HG02840 (cell line): ENCODE data around the gene UCK1.

Source experiments
- ATAC-seq: cut with Tn5 transposase; IDR thresholded peaks from one replicate; pipeline ENCODE4 v1.9.1; 2021; ENCODE audit warnings: mild to moderate bottlenecking, moderate library complexity, moderate number of reproducible peaks; ENCODE audit not compliant: unreplicated experiment, low FRiP score

UCK1 gene

GRCh38 chr9:131478421-131478868 lies 52.6 kb downstream of the UCK1 start:
- ATAC-seq = no peak

DNA sequence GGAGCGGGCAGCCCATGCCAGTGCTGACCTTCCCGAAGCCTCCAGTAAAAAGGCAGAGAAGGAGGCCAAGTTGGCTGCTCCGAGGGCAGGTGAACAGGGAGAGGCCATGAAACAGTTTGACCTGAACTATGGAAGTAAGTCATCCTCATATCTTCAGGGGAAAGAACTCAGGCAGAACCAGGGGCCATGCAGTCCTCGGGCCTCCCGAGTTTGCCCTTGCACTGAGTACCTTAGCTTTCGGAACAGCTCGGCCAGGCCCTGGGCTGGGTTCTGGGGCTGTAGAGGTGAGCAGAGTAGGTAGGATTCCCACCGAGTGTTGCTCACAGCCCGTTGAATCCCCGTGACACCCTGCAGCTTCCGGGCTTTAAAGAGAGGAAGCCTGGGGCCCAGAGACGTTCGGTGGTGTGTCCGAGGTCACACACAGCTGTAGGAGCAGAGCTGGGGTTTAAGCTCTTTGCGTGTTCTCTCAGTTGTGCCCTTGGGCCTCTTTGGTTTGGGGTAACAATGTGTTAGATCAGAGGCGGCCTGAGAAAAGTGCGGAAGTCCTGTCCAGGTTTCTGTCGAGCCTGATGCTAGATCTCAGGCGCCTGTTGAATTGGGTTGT lies 53.1 kb downstream of the UCK1 start:
- no peak for ATAC-seq

GRCh38 chr9:131477367-131477766 lies 53.7 kb downstream of the UCK1 start:
- ATAC-seq = no peak

DNA sequence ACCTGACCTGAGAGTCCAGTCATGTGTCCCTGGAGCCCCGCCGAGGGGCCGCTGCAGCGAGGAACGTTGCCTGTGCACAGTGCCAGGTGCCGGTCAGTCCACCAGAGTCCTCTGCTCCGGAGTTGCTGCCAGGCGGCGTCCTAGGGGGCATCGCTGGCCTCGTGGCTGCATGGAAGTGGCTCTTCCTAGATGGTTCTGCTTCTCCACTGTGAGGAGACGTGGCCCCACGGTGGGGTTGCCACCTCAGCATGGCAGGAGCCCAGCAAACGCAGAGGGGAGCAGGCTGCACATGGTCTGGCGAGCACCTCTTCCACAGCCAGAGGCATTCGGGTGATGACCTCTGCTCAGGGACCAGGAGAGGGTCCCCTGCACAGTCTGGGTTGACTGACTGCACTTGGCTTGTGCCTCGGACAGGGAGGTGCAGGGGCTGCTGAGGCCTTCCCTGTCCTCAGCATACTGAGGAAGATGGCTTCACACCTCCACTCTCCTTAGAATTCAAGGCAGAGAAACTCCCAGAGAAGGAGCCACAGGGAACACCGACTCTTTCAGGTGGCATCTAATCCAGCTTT lies 54.2 kb downstream of the UCK1 start:
- no peak for ATAC-seq

DNA sequence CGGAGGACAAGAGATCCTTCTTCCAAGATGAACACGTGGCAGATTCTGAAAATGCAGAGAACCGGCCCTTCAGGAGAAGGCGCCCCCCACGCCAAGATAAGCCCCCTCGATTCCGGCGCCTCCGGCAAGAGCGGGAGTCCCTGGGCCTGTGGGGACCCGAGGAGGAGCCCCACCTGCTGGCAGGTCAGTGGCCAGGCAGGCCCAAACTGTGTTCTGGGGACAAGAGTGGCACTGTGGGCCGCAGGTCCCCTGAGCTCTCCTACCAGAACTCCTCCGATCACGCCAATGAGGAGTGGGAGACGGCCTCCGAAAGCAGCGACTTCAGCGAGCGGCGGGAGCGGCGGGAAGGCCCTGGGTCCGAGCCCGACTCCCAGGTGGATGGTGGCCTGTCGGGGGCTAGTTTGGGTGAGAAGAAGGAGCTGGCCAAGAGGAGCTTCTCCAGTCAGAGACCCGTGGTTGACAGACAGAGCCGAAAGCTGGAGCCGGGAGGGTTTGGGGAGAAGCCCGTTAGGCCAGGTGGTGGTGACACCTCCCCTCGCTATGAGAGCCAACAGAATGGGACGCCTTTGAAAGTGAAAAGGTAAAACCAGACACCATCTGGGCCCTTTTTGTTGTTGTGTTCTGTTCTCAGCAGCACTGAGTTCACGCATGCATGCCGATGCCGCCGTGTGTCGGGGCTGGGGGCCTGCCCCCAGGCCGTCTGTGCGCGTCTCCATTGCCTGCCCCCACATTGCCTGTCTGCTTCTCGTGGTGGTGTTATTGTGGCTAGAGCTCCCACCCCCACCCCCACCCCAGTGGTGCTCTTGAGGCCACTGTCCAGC lies 54.9 kb downstream of the UCK1 start:
- ATAC-seq = no peak

GRCh38 chr9:131475111-131475955 lies 55.7 kb downstream of the UCK1 start:
- no peak for ATAC-seq

DNA sequence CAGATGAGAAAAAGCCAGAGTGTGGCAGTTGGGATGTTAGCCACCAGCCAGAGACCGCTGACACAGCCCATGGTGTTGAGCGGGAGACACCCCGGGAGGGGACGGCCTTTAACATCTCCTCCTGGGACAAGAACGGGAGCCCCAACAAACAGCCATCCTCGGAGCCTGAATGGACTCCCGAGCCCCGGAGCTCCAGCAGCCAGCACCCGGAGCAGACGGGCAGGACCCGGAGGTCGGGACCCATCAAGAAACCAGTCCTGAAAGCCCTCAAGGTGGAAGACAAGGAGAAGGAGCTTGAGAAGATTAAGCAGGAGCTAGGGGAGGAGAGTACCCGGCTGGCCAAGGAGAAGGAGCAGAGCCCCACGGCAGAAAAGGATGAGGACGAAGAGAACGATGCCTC lies 56.4 kb downstream of the UCK1 start:
- ATAC-seq = no peak

DNA sequence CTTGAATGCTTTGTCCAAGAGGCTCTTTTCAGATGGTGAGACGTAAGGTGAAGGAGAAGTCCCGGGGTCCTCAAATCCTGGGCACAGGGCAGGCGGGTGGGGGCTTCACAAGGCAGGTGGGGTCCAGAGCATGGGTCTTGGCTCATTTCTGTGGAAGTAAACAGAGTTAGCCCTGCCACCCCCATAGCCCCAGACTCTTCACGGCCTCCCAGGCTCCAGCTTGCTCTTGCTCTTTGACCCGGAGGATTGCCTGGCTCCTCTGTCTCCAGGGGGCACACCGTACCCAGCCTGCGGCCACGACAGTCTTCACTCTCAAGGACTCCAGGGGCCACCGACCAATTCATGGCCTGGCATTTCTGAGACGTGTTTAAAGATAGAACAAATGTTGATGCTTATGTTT lies 57.2 kb downstream of the UCK1 start:
- ATAC-seq = no peak
